ENCODE results near the gene CYP1A1. TPM values are rescaled to one million over a fixed set of nuclear protein-coding genes. Genes with fewer than 3 reads are reported as not detected.
A peak's percentile ranks its signal among the peaks of the same experiment; 100 is the strongest.

The CYP1A1 gene
- total RNA-seq, 1 experiment from 2014 or later, result 0.15 TPM

DNA sequence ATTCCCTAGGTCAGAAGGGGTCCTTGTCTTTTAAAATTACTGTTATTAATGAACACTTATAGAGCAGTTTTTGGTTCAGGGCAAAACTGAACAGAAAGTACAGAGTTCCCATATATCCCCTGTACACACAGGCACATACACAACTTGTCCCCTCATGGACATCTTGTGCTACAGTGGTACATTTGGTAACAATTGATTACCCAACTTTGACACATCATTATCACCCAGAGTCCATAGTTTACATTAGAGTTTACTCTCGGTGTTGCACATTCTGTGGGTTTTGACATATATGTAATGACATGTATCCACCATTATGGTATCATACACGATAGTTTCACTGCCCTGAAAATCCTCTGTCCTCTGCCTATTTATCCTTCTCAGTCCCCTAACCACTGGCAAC, 28.5 kb downstream of the CYP1A1 start:
- no peak for TF ChIP-seq TCF7L2 (IDR thresholded peaks at IDR 0.05; ENCODE audit: low read depth, low read length)
- TF ChIP-seq, protein P1, sequence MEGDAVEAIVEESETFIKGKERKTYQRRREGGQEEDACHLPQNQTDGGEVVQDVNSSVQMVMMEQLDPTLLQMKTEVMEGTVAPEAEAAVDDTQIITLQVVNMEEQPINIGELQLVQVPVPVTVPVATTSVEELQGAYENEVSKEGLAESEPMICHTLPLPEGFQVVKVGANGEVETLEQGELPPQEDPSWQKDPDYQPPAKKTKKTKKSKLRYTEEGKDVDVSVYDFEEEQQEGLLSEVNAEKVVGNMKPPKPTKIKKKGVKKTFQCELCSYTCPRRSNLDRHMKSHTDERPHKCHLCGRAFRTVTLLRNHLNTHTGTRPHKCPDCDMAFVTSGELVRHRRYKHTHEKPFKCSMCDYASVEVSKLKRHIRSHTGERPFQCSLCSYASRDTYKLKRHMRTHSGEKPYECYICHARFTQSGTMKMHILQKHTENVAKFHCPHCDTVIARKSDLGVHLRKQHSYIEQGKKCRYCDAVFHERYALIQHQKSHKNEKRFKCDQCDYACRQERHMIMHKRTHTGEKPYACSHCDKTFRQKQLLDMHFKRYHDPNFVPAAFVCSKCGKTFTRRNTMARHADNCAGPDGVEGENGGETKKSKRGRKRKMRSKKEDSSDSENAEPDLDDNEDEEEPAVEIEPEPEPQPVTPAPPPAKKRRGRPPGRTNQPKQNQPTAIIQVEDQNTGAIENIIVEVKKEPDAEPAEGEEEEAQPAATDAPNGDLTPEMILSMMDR (IDR thresholded peaks at IDR 0.05), result no peak
- intact Hi-C loops (cut with micrococcal nuclease; ENCODE audit: unreplicated experiment) (no loop called here), in situ Hi-C loops (cut with HindIII; ENCODE audit: low pct_unique_long_range_greater_than_20kb, low sequenced_read_pairs) (no loop called here)
- H3K36me3 ChIP-seq (ENCODE audit: control insufficient read depth, insufficient read depth, low read length), result peaks cover 5% of the 10 kb centered on the region; the same call in 1 of the 2 replicates
- no peaks in the 10 kb centered on the region for H3K9me3 ChIP-seq (ENCODE audit: control insufficient read depth, insufficient read depth, low read depth, low read length)
- H3K27ac ChIP-seq (ENCODE audit: low read length), result peak overlapping the region; percentile 92
- BruUV-seq (replicated peaks), result no TSS peak
- POLR2A ChIA-PET, result interaction anchor here (0.6 kb wide), 2 partner anchors 29 to 57 kb away, joined by 3 to 6 read pairs; partner anchors contain the start of gene CYP1A1
- CTCF ChIA-PET, result interaction anchor here (0.6 kb wide), 1 partner anchor 1143 kb away, joined by 3 read pairs; no protein-coding TSS in a partner anchor
- H3K27me3 ChIP-seq (ENCODE audit: control insufficient read depth, insufficient read depth, low read length), result no peaks in the 10 kb centered on the region
- H3K4me3 ChIP-seq (ENCODE audit: low read depth in 2 of 2, low read length in 2 of 2), result peak overlapping the region; percentile 88 to 95
- peaks cover 9% of the 10 kb centered on the region for H3K4me1 ChIP-seq (ENCODE audit: control insufficient read depth, insufficient read depth, low read length)
- no peak for DNase-seq (ENCODE audit: low read depth, low spot score)
- no peak for ATAC-seq

DNA sequence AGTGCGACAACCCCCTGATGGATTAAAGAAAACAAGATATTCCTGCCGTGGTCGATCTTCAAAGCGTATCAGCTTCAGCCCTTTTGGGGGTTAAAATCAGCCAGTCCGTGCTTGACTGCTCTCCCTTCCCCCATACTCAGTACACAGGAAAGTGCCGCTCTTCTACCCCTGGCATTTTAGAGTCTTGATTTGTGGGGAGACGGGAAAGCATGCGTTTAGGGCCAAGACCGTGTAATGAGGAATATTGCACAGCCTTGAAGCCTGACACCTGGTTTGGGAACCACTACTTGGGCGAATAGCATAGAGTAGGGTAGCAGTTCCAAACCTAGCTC, 29.0 kb downstream of the CYP1A1 start:
- in situ Hi-C loops (cut with HindIII; ENCODE audit: low pct_unique_long_range_greater_than_20kb, low sequenced_read_pairs) (no loop called here), intact Hi-C loops (cut with micrococcal nuclease; ENCODE audit: unreplicated experiment) (no loop called here)
- BruUV-seq (replicated peaks), result no TSS peak
- POLR2A ChIA-PET, result interaction anchor here (0.6 kb wide), 2 partner anchors 29 to 58 kb away, joined by 3 to 6 read pairs; partner anchors contain the start of gene CYP1A1
- CTCF ChIA-PET, result interaction anchor here (0.6 kb wide), 1 partner anchor 1144 kb away, joined by 3 read pairs; no protein-coding TSS in a partner anchor
- TF ChIP-seq, protein P1 (IDR thresholded peaks at IDR 0.05), result no peak
- Histone ChIP-seq H3K27me3 (ENCODE audit: control insufficient read depth, insufficient read depth, low read length) (no peaks in the 10 kb centered on the region), H3K4me3 (ENCODE audit: low read depth in 2 of 2, low read length in 2 of 2) (peak overlapping the region; percentile 88 to 95), H3K27ac (ENCODE audit: low read length) (peak overlapping the region; percentile 92), H3K9me3 (ENCODE audit: control insufficient read depth, insufficient read depth, low read depth, low read length) (no peaks in the 10 kb centered on the region), H3K36me3 (ENCODE audit: control insufficient read depth, insufficient read depth, low read length) (peaks cover 5% of the 10 kb centered on the region; the same call in 1 of the 2 replicates), H3K4me1 (ENCODE audit: control insufficient read depth, insufficient read depth, low read length) (peaks cover 9% of the 10 kb centered on the region)
- ATAC-seq (peak; percentile 11; the same call in 1 of the 2 replicates), DNase-seq (ENCODE audit: low read depth, low spot score) (no peak)

DNA sequence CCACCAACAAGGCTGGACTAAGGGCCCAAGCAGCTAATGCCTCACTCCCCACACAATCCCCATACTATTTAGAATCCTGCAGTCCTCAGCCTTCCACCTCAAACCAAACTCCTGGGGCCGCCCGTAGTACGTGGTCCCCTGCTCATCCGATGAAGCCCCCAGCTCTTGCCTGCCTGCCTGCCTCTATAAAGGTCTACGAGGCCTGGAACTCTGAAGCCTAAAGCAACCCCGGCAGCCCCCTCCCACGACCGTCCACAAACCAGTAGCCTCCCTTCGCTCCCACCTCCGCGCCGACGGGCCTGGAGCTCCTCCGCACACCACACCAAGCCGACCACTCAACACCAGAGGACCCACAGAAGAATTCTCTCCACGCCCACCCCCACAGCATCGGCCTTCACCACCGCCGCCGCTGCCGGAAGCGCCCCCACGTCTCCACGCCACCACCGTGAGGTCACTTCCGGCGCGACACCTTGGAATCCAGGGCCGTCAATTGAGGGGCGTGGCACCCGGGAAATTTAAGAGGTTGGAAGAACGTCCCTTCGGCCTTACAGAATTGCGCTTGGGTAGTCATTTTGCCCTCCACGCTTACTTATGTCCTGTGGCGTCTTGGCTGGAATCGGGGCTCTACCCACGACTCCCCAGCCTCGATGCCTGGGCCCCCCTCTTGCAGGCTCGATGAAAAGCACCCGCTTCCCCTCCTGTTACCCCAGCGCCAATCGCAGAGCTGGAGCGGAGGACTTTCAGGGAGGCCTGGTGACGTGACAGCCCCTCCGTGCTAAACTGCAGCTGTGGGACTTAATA, 29.5 kb downstream of the CYP1A1 start, which contains the start of gene EDC3:
Gene EDC3, minus strand, starts transcription at position 428 of the 801 bp plus-strand sequence. CDS start 20,900 bp downstream, outside the sequence.
- ChIA-PET CTCF (interaction anchor here (0.6 kb wide), 1 partner anchor 1144 kb away, joined by 3 read pairs; no protein-coding TSS in a partner anchor), POLR2A (interaction anchor here (0.6 kb wide), 3 partner anchors 30 to 183 kb away, joined by 3 to 10 read pairs (median 6); partner anchors contain the start of gene CYP1A1)
- H3K4me1 ChIP-seq (ENCODE audit: control insufficient read depth, insufficient read depth, low read length), result peaks cover 9% of the 10 kb centered on the region
- peak; percentile 32 for DNase-seq (ENCODE audit: low read depth, low spot score)
- peak within 1 kb of the TSS; percentile 92 for H3K27ac ChIP-seq (ENCODE audit: low read length)
- in situ Hi-C loops (cut with HindIII; ENCODE audit: low pct_unique_long_range_greater_than_20kb, low sequenced_read_pairs) (no loop called here), intact Hi-C loops (cut with micrococcal nuclease; ENCODE audit: unreplicated experiment) (no loop called here)
- H3K36me3 ChIP-seq (ENCODE audit: control insufficient read depth, insufficient read depth, low read length), result peaks cover 5% of the 10 kb centered on the region; the same call in 1 of the 2 replicates
- TSS peak; percentile 82 for BruUV-seq (replicated peaks)
- H3K4me3 ChIP-seq (ENCODE audit: low read depth in 2 of 2, low read length in 2 of 2), result peak within 1 kb of the TSS; percentile 88 to 95
- H3K9me3 ChIP-seq (ENCODE audit: control insufficient read depth, insufficient read depth, low read depth, low read length), result no peaks in the 10 kb centered on the region
- peak; percentile 99 for ATAC-seq
- TF ChIP-seq, protein P1 (IDR thresholded peaks at IDR 0.05), result no peak
- TF ChIP-seq, protein P2, sequence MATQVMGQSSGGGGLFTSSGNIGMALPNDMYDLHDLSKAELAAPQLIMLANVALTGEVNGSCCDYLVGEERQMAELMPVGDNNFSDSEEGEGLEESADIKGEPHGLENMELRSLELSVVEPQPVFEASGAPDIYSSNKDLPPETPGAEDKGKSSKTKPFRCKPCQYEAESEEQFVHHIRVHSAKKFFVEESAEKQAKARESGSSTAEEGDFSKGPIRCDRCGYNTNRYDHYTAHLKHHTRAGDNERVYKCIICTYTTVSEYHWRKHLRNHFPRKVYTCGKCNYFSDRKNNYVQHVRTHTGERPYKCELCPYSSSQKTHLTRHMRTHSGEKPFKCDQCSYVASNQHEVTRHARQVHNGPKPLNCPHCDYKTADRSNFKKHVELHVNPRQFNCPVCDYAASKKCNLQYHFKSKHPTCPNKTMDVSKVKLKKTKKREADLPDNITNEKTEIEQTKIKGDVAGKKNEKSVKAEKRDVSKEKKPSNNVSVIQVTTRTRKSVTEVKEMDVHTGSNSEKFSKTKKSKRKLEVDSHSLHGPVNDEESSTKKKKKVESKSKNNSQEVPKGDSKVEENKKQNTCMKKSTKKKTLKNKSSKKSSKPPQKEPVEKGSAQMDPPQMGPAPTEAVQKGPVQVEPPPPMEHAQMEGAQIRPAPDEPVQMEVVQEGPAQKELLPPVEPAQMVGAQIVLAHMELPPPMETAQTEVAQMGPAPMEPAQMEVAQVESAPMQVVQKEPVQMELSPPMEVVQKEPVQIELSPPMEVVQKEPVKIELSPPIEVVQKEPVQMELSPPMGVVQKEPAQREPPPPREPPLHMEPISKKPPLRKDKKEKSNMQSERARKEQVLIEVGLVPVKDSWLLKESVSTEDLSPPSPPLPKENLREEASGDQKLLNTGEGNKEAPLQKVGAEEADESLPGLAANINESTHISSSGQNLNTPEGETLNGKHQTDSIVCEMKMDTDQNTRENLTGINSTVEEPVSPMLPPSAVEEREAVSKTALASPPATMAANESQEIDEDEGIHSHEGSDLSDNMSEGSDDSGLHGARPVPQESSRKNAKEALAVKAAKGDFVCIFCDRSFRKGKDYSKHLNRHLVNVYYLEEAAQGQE (IDR thresholded peaks at IDR 0.05; ENCODE audit: insufficient read depth in 1 of 2, low read depth in 2 of 2, low read length in 1 of 2), result no peak
- peak; percentile 64; the same call in 1 of the 2 replicates for TF ChIP-seq TCF7L2 (IDR thresholded peaks at IDR 0.05; ENCODE audit: low read depth, low read length)
- peak; percentile 87 for TF ChIP-seq POLR2AphosphoS5 (IDR thresholded peaks at IDR 0.05; ENCODE audit: low read depth, low read length)
- peak; percentile 99 for TF ChIP-seq SIN3A (IDR thresholded peaks at IDR 0.05; ENCODE audit: borderline replicate concordance, insufficient read depth, low read depth, low read length)
- no peaks in the 10 kb centered on the region for H3K27me3 ChIP-seq (ENCODE audit: control insufficient read depth, insufficient read depth, low read length)

Data from Panc1 (cell line).